ENCODE results near the gene PDE6C. TPM values are rescaled to one million over a fixed set of nuclear protein-coding genes. Genes with fewer than 3 reads are reported as not detected.
A peak's percentile ranks its signal among the peaks of the same experiment; 100 is the strongest.

The PDE6C gene
- total RNA-seq, 4 donors from 2014 or later, result not detected

GRCh38 chr10:93576888-93577287 is 35.4 kb upstream of the PDE6C start:
- Histone ChIP-seq H3K36me3 (no peaks in the 10 kb centered on the region), H3K4me3 (no peak overlapping the region), H3K27ac (peak overlapping the region in 2 of 4 donors; percentile 8 to 50), H3K27me3 (no peaks in the 10 kb centered on the region), H3K9me3 (peaks cover 0 to 3% (median 0%) of the 10 kb centered on the region in 4 donors), H3K4me1 (peaks cover 0 to 4% (median 0%) of the 10 kb centered on the region in 4 donors)
- TF ChIP-seq CTCF (IDR thresholded peaks at IDR 0.05) (no peak), POLR2A (IDR thresholded peaks at IDR 0.05) (no peak)
- DNase-seq, result no peak

- DNase-seq, result no peak
- Histone ChIP-seq H3K4me1 (peaks cover 0 to 3% (median 0%) of the 10 kb centered on the region in 4 donors), H3K27ac (peak overlapping the region in 2 of 4 donors; percentile 8 to 50), H3K4me3 (no peak overlapping the region), H3K9me3 (peaks cover 0 to 3% (median 0%) of the 10 kb centered on the region in 4 donors), H3K27me3 (no peaks in the 10 kb centered on the region), H3K36me3 (no peaks in the 10 kb centered on the region)
- TF ChIP-seq POLR2A (IDR thresholded peaks at IDR 0.05) (no peak), CTCF (IDR thresholded peaks at IDR 0.05) (no peak)
These were observed 34.8 kb upstream of the PDE6C start for GRCh38 chr10:93577565-93577964.

GRCh38 chr10:93579089-93579488 is 33.2 kb upstream of the PDE6C start:
- Histone ChIP-seq H3K27me3 (no peaks in the 10 kb centered on the region), H3K4me1 (no peaks in the 10 kb centered on the region), H3K36me3 (no peaks in the 10 kb centered on the region), H3K9me3 (peaks cover 0 to 3% (median 0%) of the 10 kb centered on the region in 4 donors), H3K27ac (no peak overlapping the region), H3K4me3 (no peak overlapping the region)
- DNase-seq, result peak in 1 of 3 donors; percentile 53
- no peak for TF ChIP-seq POLR2A (IDR thresholded peaks at IDR 0.05)

GRCh38 chr10:93579985-93580711 is 32.2 kb upstream of the PDE6C start:
- Histone ChIP-seq H3K27ac (no peak overlapping the region), H3K9me3 (peaks cover 0 to 3% (median 0%) of the 10 kb centered on the region in 4 donors), H3K36me3 (no peaks in the 10 kb centered on the region), H3K4me1 (no peaks in the 10 kb centered on the region), H3K4me3 (no peak overlapping the region), H3K27me3 (no peaks in the 10 kb centered on the region)
- no peak for TF ChIP-seq POLR2A (IDR thresholded peaks at IDR 0.05)
- no peak for TF ChIP-seq CTCF (IDR thresholded peaks at IDR 0.05)
- DNase-seq, result no peak

GRCh38 chr10:93580828-93581227 is 31.5 kb upstream of the PDE6C start:
- Histone ChIP-seq H3K4me3 (no peak overlapping the region), H3K9me3 (peaks cover 0 to 3% (median 0%) of the 10 kb centered on the region in 4 donors), H3K27ac (no peak overlapping the region), H3K27me3 (no peaks in the 10 kb centered on the region), H3K4me1 (no peaks in the 10 kb centered on the region), H3K36me3 (no peaks in the 10 kb centered on the region)
- no peak for DNase-seq
- TF ChIP-seq POLR2A (IDR thresholded peaks at IDR 0.05) (no peak), CTCF (IDR thresholded peaks at IDR 0.05) (no peak)

- no peak overlapping the region for H3K4me3 ChIP-seq
- H3K27ac ChIP-seq, result no peak overlapping the region
- H3K27me3 ChIP-seq, result no peaks in the 10 kb centered on the region
- DNase-seq, result no peak
- H3K4me1 ChIP-seq, result no peaks in the 10 kb centered on the region
- TF ChIP-seq POLR2A (IDR thresholded peaks at IDR 0.05) (no peak), CTCF (IDR thresholded peaks at IDR 0.05) (no peak)
- H3K9me3 ChIP-seq, result peaks cover 0 to 3% (median 0%) of the 10 kb centered on the region in 4 donors
- H3K36me3 ChIP-seq, result no peaks in the 10 kb centered on the region
These were observed 27.9 kb upstream of the PDE6C start for GRCh38 chr10:93584445-93584844.
